Activated T-cell treated with anti-CD3 and anti-CD28 coated beads, Interleukin-2, amount 50 U/mL, for 1 hour (primary cell): ENCODE measurements around the gene AP3D1.
"Not testable (repeated sequence)": the region's sequence is repeated elsewhere in the genome, so short reads cannot be mapped to it uniquely, and the experiment has no call there.

Experiments
- DNase-seq: peaks from one replicate; pipeline ENCODE4 v3.0.0-alpha.2; 2020

The AP3D1 gene

DNA sequence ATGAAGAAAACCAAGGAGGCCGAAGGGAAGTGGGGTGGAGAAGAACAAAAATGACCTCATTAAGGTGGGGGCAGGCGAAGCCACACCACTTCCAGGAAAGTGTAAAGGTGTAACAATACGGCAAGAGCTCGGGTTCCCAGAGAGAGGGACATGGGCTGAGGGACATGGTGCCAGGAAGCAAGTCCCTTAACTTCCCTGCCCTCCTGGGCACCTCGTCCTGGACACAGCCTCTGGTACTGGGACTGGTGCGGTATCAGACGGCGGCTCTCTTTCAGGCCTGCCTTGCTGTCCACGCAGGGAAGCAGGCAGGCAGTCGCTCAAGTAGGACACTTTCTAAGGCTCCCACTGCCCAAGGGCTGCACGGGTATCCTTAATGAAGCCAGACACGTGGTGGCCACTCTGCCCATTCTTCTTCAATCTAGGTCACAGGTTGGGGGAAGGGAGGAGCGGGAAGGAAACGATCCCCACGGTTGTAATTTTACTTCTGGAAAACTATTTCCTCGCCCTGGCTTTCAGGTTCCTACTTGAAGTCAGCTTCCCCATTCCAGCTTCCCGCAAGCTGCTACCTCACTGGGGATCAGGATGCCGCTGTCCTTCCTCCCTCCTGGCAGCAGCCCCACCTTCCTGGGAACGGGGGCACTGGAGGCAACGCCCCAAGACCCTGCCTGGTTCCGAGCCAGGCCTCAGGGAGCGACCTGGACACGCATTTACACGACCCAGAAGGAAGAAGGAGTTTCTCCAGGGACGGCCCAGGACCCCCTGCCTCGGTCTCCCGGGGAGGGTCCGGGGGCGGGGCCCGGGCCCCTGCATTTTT, 1.2 kb downstream of the AP3D1 start:
- DNase-seq = no peak

DNA sequence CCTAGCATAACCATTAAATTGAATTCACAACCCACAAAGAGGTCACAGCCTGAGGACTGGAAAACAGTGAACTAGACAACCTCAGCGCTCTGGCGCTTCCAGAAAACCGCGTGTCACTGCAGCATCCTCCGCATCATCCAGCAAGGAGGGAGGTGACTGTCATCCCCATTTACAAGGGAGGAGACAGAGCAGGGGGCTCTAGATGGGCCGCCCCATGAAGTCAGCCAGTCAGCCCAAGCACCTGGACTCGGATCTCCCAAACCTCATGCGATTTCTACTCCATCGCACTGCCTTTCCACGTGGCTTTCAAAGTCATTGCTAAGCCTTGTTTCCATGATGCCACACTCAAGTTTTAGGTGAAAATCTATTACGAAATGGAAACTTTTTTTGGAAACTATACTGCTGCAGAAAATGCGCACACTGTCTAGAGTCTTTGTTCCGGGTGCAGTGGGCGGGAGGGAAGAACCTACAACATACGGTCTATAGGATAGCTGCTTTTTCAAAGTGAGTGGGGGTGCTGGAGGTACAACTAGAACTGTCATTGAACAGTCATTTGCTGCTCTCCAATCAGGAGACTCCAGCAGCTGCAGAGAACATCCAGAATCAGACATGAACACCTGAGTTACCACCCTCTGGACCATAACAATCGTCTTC, 2.8 kb downstream of the AP3D1 start:
- peak; percentile 35 for DNase-seq

- peak; percentile 31 for DNase-seq
Measured at GRCh38 chr19:2145831-2146241, 5.5 kb downstream of the AP3D1 start.

DNA sequence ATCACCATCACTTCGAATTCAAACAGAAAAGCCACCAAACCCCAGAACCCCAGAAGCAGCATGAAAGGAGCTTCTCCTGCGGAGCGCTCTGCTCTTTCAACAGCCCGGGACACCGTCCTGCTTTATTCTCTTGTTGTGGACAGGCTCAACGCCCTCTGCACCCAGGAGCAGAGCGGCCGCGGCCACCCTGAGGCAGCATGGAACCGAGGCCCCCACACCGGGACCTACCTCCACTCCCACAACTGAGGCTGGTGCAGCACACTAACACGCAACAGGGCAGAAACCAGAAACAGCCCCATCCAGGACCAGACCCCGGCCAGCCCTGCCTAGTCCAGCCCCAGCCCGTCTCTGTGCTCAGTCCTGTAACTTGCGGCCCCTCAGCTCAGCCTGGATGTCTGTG, 7.2 kb downstream of the AP3D1 start:
- no peak for DNase-seq

DNA sequence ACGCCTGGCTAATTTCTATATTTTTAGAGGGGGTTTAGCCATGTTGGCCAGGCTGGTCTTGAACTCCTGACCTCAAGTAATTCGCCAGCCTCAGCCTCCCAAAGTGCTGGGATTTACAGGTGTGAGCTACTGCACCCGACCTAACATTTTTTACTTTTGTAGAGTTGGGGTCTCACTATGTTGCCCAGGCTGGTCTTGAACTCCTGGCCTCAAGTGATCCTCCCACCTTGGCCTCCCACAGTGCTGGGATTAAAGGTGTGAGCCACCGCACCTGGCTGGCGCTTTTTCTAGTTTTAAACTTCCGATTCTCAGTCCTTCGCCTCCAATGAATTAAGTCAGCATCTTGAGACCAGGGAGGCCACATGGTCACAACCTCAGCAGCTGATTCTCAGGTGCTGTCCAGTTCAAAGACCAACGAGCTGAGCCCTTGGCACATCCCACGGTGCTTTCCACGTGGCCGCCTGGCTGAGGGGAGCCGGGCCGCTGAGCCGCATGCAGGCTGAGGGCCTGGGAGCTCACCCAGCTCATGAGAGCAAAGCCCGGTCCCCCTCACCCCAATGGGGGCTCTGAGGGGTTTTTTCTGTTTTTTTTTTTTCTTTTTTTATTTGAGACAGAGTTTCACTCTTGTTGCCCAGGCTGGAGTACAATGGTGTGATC, 9.1 kb downstream of the AP3D1 start:
- DNase-seq = no peak

DNA sequence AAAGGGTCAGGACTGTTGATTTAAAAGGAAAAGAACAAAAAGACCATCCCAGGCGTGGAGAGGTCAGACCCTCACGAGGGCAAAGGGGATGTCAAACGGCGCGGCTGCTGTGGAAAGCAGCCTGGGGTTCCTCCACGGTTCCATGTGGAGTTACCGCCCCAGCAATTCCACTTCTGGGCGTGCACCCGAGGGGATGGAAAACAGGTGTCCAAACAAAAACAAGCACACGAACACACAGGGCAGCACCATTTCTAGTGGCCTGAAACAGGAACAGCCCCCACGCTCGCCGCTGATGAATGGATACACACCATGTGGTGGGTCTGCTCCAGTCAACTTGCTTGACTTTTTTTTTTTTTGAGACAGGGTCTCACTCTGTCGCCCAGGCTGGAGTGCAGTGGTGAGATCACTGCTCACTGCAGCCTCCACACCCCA, 11.2 kb downstream of the AP3D1 start:
- no peak for DNase-seq

DNA sequence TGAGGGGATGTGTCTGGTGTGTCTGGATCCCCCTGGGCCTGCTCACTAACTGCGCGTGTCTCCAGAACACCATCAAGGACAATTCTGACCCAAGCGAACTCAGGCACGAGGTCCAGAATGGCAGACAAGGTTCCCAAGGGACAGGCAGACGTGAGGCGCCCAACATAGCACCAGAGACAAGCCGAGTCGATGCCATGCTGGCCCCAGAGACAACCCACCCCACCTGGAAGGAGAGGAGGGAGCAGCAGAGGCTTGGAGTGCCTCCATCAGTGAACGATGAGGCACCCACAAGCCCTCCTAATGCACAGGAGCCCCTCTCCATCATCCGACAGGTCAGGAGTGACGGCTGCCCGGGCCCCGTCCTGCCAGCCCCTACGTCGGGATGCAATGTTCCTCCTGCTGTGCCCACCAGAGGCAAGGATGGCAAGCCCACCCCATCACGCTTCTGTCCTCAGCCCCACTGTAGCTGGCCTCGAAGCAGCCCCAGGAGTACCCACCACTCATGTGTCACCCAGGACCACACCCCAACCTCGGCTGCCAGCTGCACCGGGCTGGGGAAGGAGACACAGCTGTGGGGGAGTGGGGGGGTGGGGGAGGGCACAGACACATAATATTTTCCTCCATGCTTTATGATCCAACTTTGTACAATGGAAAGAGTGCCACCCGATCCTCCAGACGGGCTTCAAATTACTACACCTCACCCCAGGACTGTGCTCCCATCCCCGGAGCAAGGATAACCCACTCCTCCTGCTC, 11.8 kb downstream of the AP3D1 start:
- no peak for DNase-seq

- no peak for DNase-seq
Measured at GRCh38 chr19:2138061-2138728, 13.2 kb downstream of the AP3D1 start.

DNA sequence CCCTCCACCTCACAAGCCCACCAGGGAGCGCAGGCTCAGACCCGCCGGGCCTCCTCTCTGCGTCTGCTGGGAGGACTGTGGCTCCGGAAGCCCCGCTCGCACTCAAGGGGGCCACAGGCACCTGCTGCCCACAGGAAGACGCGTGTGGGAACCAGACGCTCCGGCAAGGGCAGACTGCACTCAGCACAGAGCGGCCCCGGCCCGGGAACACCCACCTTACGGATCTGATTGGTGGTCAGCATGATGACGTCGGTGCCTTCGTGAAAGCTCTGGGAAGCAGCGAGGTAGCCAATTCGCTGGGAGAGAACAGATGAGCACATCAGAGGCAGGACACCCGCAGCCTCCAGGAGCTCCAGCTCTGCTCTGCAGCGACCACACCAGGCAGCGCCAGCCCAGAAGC, 14.6 kb downstream of the AP3D1 start:
- no peak for DNase-seq

- no peak for DNase-seq
Measured at GRCh38 chr19:2135474-2136402, 15.6 kb downstream of the AP3D1 start.

GRCh38 chr19:2132731-2133490, 18.5 kb downstream of the AP3D1 start:
- DNase-seq = no peak

- no peak for DNase-seq
Measured at GRCh38 chr19:2132191-2132590, 19.2 kb downstream of the AP3D1 start.

- not testable (repeated sequence) for DNase-seq
Measured at GRCh38 chr19:2131012-2131975, 20.1 kb downstream of the AP3D1 start.

- DNase-seq = no peak
Measured at GRCh38 chr19:2129892-2130770, 21.2 kb downstream of the AP3D1 start.

- no peak for DNase-seq
Measured at GRCh38 chr19:2129486-2129885, 21.9 kb downstream of the AP3D1 start.

- DNase-seq = no peak
Measured at GRCh38 chr19:2129022-2129421, 22.3 kb downstream of the AP3D1 start.

- not testable (repeated sequence) for DNase-seq
Measured at GRCh38 chr19:2128252-2128651, 23.1 kb downstream of the AP3D1 start.

- no peak for DNase-seq
Measured at GRCh38 chr19:2127758-2128157, 23.6 kb downstream of the AP3D1 start.
